B cell (primary cell): Measurements from ENCODE around the gene RTN4RL2. TPM values are rescaled to one million over a fixed set of nuclear protein-coding genes. Genes with fewer than 3 reads are reported as not detected.

Source experiments
- ATAC-seq: fragments of 200-7000 bp; cut with Tn5 transposase; one replicate; pipeline ENCODE4 v1.10.0; 2021; ENCODE audit warnings: low read depth, mild to moderate bottlenecking, moderate number of reproducible peaks, moderate library complexity
- CTCF ChIA-PET: fragments of 350-600 bp; sonication (Branson Sonifier 250); formaldehyde crosslinking; loops from one replicate; lab custom pipeline; 2021; ENCODE audit warnings: antibody characterized with exemption, inconsistent platforms; lab: Charles Lee
- POLR2A ChIA-PET: fragments of 350-600 bp; sonication (Branson Sonifier 250); formaldehyde crosslinking; loops from one replicate; lab custom pipeline; 2021; ENCODE audit warnings: antibody characterized with exemption; lab: Charles Lee
- DNase-seq: peaks from one replicate; pipeline ENCODE4 v3.0.0; 2013
- H2AFZ ChIP-seq: 2 replicates; pipeline ENCODE4 v1.6.1; 2012; ENCODE audit warnings: mild to moderate bottlenecking, low read depth, low read length; ENCODE audit not compliant: insufficient read depth, poor library complexity, severe bottlenecking
- H3K27ac ChIP-seq, 2 donors: 1 replicate in 1 of 2; 2 replicates in 1 of 2; pipeline ENCODE4 v1.5.1; 2012 to 2013; ENCODE audit warnings: low read length in 2 of 2, mild to moderate bottlenecking in 2 of 2, moderate library complexity in 1 of 2
- H3K27me3 ChIP-seq, 4 experiments: fragments of 200-600 bp in 1 of 4; sonication (generic) in 1 of 4; replicated peaks in 1 of 4; 1 replicate in 2 of 4; 2 replicates in 2 of 4; pipeline versions ENCODE4 v1.6.1 to v1.7.0; 2013 to 2016; ENCODE audit warnings: low read length in 3 of 4, mild to moderate bottlenecking in 2 of 4, mixed read lengths in 1 of 4, moderate library complexity in 1 of 4; ENCODE audit not compliant: insufficient read depth in 4 of 4, control insufficient read depth in 3 of 4; ENCODE audit errors: control extremely low read depth in 1 of 4
- H3K36me3 ChIP-seq, 2 experiments: replicated peaks in 1 of 2; 1 replicate in 1 of 2; 2 replicates in 1 of 2; pipeline versions ENCODE4 v1.6.1 to v1.7.1; 2013; ENCODE audit warnings: low read length in 1 of 2; ENCODE audit not compliant: insufficient read depth in 2 of 2, control insufficient read depth in 1 of 2; ENCODE audit errors: control extremely low read depth in 1 of 2, extremely low read depth in 1 of 2
- H3K4me1 ChIP-seq, 2 donors: fragments of 200-600 bp in 1 of 2; sonication (generic) in 1 of 2; 1 replicate in 1 of 2; 2 replicates in 1 of 2; pipeline versions ENCODE4 v1.5.1 to v1.6.1; 2013 to 2017; ENCODE audit warnings: low read length in 2 of 2; ENCODE audit not compliant: control insufficient read depth in 2 of 2, insufficient read depth in 2 of 2
- H3K4me2 ChIP-seq: replicated peaks from 2 replicates; pipeline ENCODE3; 2012; ENCODE audit warnings: mild to moderate bottlenecking, low read depth, low read length; ENCODE audit not compliant: poor library complexity, severe bottlenecking
- H3K4me3 ChIP-seq, 5 experiments: fragments of 200-600 bp in 1 of 5; sonication (generic) in 1 of 5; 1 replicate in 3 of 5; 2 replicates in 2 of 5; pipeline versions ENCODE4 v1.5.1 to v1.7.0; 2011 to 2016; ENCODE audit warnings: low read length in 4 of 5, mild to moderate bottlenecking in 4 of 5, low read depth in 2 of 5, control low read depth in 1 of 5, moderate library complexity in 1 of 5; ENCODE audit not compliant: insufficient read depth in 1 of 5; ENCODE audit errors: control extremely low read depth in 1 of 5, extremely low read depth in 1 of 5
- H3K79me2 ChIP-seq: fragments of 200-600 bp; sonication (generic); one replicate; pipeline ENCODE4 v1.6.0; 2016; ENCODE audit warnings: low read length; ENCODE audit not compliant: control insufficient read depth, insufficient read depth
- H3K9ac ChIP-seq: fragments of 200-600 bp; sonication (generic); 2 replicates; pipeline ENCODE4 v1.6.1; 2017; ENCODE audit warnings: mild to moderate bottlenecking, low read length, moderate library complexity
- H3K9me3 ChIP-seq, 3 donors: one replicate each; pipeline versions ENCODE4 v1.6.1 to v1.7.1; 2013; ENCODE audit warnings: low read length in 2 of 3; ENCODE audit not compliant: control insufficient read depth in 2 of 3, insufficient read depth in 1 of 3; ENCODE audit errors: control extremely low read depth in 1 of 3
- H4K20me1 ChIP-seq: 2 replicates; pipeline ENCODE4 v1.6.0; 2012; ENCODE audit warnings: mild to moderate bottlenecking, low read length; ENCODE audit not compliant: insufficient read depth, control insufficient read depth, poor library complexity, severe bottlenecking
- H3K27ac Mint-ChIP-seq: one replicate; pipeline ENCODE4 v1.8.0; 2021; ENCODE audit warnings: mixed read lengths
- H3K27me3 Mint-ChIP-seq: one replicate; pipeline ENCODE4 v1.8.0; 2021; ENCODE audit warnings: mixed read lengths
- H3K4me1 Mint-ChIP-seq: one replicate; pipeline ENCODE4 v1.8.0; 2021; ENCODE audit warnings: mixed read lengths
- H3K4me3 Mint-ChIP-seq: one replicate; pipeline ENCODE4 v1.8.0; 2021; ENCODE audit warnings: mixed read lengths
- H3K9me3 Mint-ChIP-seq: one replicate; pipeline ENCODE4 v1.8.0; 2022; ENCODE audit warnings: mixed read lengths; ENCODE audit not compliant: insufficient read depth
- CTCF ChIP-seq: fragments of 200-600 bp; IDR thresholded peaks from one replicate; pipeline ENCODE4 v1.8.0; 2022; ENCODE audit warnings: antibody characterized with exemption, mild to moderate bottlenecking
- EZH2 ChIP-seq: IDR thresholded peaks from 2 replicates; pipeline ENCODE4 v1.6.1; 2012; ENCODE audit warnings: borderline replicate concordance, low read depth, mild to moderate bottlenecking, moderate library complexity, low read length; ENCODE audit not compliant: insufficient read depth, poor library complexity, severe bottlenecking
- WGBS: methylation state at CpG from one replicate; pipeline ENCODE4 v1.1.5; 2013; ENCODE audit warnings: missing lambda C conversion rate; ENCODE audit not compliant: insufficient coverage; 5-methylcytosine and 5-hydroxymethylcytosine counted together
- intact Hi-C: fragments of 100-400 bp; cut with micrococcal nuclease; formaldehyde crosslinking; loops from one replicate; pipeline ENCODE4 v1.10.0; 2022
- polyA plus RNA-seq: library from polyadenylated mRNA; depleted of rRNA; stranded (reverse); fragments of >200 nt; gene quantifications from 2 replicates; pipeline ENCODE4 v1.2.3, GENCODE V29; 2012
- total RNA-seq, 2 donors: library from RNA; stranded (reverse); fragments of 120-200 nt in 1 of 2; gene quantifications; 1 replicate in 1 of 2; 2 replicates in 1 of 2; pipeline versions ENCODE4 v1.2.3 to v1.2.4, GENCODE V29; 2013 to 2022

Gene RTN4RL2
- total and polyA plus RNA-seq, 2 donors (not counting 1 experiment from before 2014, with no cell fraction given): 0.12 to 0.13 TPM

GRCh38 chr11:57421805-57422204 is 38.5 kb upstream of the RTN4RL2 start:
- H3K27ac Mint-ChIP-seq: no peak overlapping the region
- H3K9ac ChIP-seq: no peak overlapping the region
- H3K4me3 Mint-ChIP-seq: no peak overlapping the region
- H3K4me1 Mint-ChIP-seq: peaks cover 28% of the 10 kb centered on the region
- no peaks in the 10 kb centered on the region for H3K9me3 Mint-ChIP-seq
- DNase-seq (no peak), ATAC-seq (no peak)
- intact Hi-C loops: no loop called here
- H3K4me1 ChIP-seq: peaks cover 25 to 27% of the 10 kb centered on the region in 2 donors
- H3K27me3 ChIP-seq: no peaks in the 10 kb centered on the region
- no peak overlapping the region for H2AFZ ChIP-seq
- TF ChIP-seq CTCF (no peak), EZH2 (no peak)
- no peak overlapping the region for H3K4me2 ChIP-seq
- H3K36me3 ChIP-seq: peaks cover 0 to 16% of the 10 kb centered on the region in 2 experiments
- H3K27me3 Mint-ChIP-seq: no peaks in the 10 kb centered on the region
- H3K4me3 ChIP-seq: no peak overlapping the region
- CTCF ChIA-PET: interaction anchor here (0.7 kb wide), 1 partner anchor 71 kb away, joined by 5 read pairs; no protein-coding TSS in a partner anchor
- no peaks in the 10 kb centered on the region for H4K20me1 ChIP-seq
- no peak overlapping the region for H3K27ac ChIP-seq
- H3K9me3 ChIP-seq: peaks cover 0 to 4% (median 0%) of the 10 kb centered on the region in 3 donors
- peaks cover 14% of the 10 kb centered on the region for H3K79me2 ChIP-seq
- POLR2A ChIA-PET: no interaction called here

- Histone ChIP-seq H3K27me3 (no peaks in the 10 kb centered on the region), H4K20me1 (no peaks in the 10 kb centered on the region), H3K27ac (no peak overlapping the region), H2AFZ (no peak overlapping the region), H3K4me3 (no peak overlapping the region), H3K9me3 (peaks cover 0 to 4% (median 0%) of the 10 kb centered on the region in 3 donors), H3K4me1 (peaks cover 28 to 33% of the 10 kb centered on the region in 2 donors), H3K9ac (no peak overlapping the region), H3K4me2 (no peak overlapping the region), H3K79me2 (peaks cover 11% of the 10 kb centered on the region), H3K36me3 (peaks cover 0 to 7% of the 10 kb centered on the region in 2 experiments)
- no peak for DNase-seq
- no CpG with 5 or more reads among the region's 4 CpGs for WGBS
- peaks cover 36% of the 10 kb centered on the region for H3K4me1 Mint-ChIP-seq
- ChIA-PET POLR2A (no interaction called here), CTCF (no interaction called here)
- no peaks in the 10 kb centered on the region for H3K9me3 Mint-ChIP-seq
- no peak overlapping the region for H3K27ac Mint-ChIP-seq
- no peak for TF ChIP-seq CTCF
- intact Hi-C loops: no loop called here
- no peak overlapping the region for H3K4me3 Mint-ChIP-seq
- H3K27me3 Mint-ChIP-seq: no peaks in the 10 kb centered on the region
- no peak for ATAC-seq
Measured at GRCh38 chr11:57422669-57423068, 37.7 kb upstream of the RTN4RL2 start.
